K562 (cell line): Measurements from ENCODE around the gene TRIM26. TPM values are rescaled to one million over a fixed set of nuclear protein-coding genes. Genes with fewer than 3 reads are reported as not detected.

Experiments used
- ATAC-seq: fragments of 200-7000 bp; cut with Tn5 transposase; 3 replicates; pipeline ENCODE4 v1.9.1; 2020; ENCODE audit warnings: moderate library complexity
- BruUV-seq: library from RNA; stranded (reverse); fragments of 400-500 nt; replicated peaks from 2 replicates; lab custom pipeline; 2021; lab: Mats Ljungman, UMichigan
- CTCF ChIA-PET: fragments of 300-600 bp; formaldehyde crosslinking; extraction: SDS; loops from one replicate; lab custom pipeline; 2021; ENCODE audit warnings: low intra/inter-chr PET ratio; lab: Yijun Ruan, JAX
- POLR2A ChIA-PET: fragments of 300-600, 350-650 bp; sonication (Branson Sonifier 250); formaldehyde crosslinking; extraction: SDS; loops from one replicate; lab custom pipeline; 2021; ENCODE audit warnings: antibody characterized with exemption, inconsistent platforms; lab: Yijun Ruan, JAX
- DNase-seq, 4 experiments: peaks; one replicate each; pipeline versions ENCODE4 v3.0.0 to v3.0.0-alpha.2; 2011 to 2018; ENCODE audit warnings: low spot score in 3 of 4, mixed read lengths in 3 of 4; ENCODE audit errors: extremely low read depth in 1 of 4
- FAIRE-seq: peaks from 2 replicates; lab custom pipeline; 2011; peaks lifted over from hg19 to GRCh38; lab: Jason Lieb, UNC
- H2AFZ ChIP-seq: 2 replicates; pipeline ENCODE4 v1.6.0; 2011; ENCODE audit warnings: low read depth, low read length, control low read depth, inconsistent platforms
- H3K27ac ChIP-seq: fragments of 200-600 bp; 3 replicates; pipeline ENCODE4 v1.8.0; 2011; ENCODE audit warnings: low read depth, mild to moderate bottlenecking, control low read depth, inconsistent platforms, low read length, moderate library complexity, mixed read lengths; ENCODE audit errors: extremely low read depth
- H3K27me3 ChIP-seq, 2 experiments: fragments of 300-600 bp in 1 of 2; 2 replicates in 1 of 2; 3 replicates in 1 of 2; pipeline versions ENCODE4 v1.6.0 to v1.8.0; 2011; ENCODE audit warnings: inconsistent platforms in 2 of 2, low read length in 2 of 2, mild to moderate bottlenecking in 1 of 2, mixed read lengths in 1 of 2, moderate library complexity in 1 of 2; ENCODE audit not compliant: control insufficient read depth in 2 of 2, insufficient read depth in 2 of 2
- H3K36me3 ChIP-seq: fragments of 300-600 bp; 3 replicates; pipeline ENCODE4 v1.8.0; 2011; ENCODE audit warnings: mild to moderate bottlenecking, low read length, inconsistent platforms; ENCODE audit not compliant: control insufficient read depth, insufficient read depth
- H3K4me1 ChIP-seq, 2 experiments: fragments of 200-600 bp in 1 of 2; replicated peaks in 1 of 2; 2 replicates in 1 of 2; 3 replicates in 1 of 2; pipeline versions ENCODE4 v1.5.1 to v1.8.0; 2011; ENCODE audit warnings: inconsistent platforms in 2 of 2, low read length in 2 of 2, mild to moderate bottlenecking in 1 of 2, mixed read lengths in 1 of 2, moderate library complexity in 1 of 2; ENCODE audit not compliant: control insufficient read depth in 2 of 2, insufficient read depth in 2 of 2
- H3K4me2 ChIP-seq: 2 replicates; pipeline ENCODE4 v1.6.1; 2011; ENCODE audit warnings: low read length, control low read depth, inconsistent platforms, mixed read lengths; ENCODE audit not compliant: insufficient read depth
- H3K4me3 ChIP-seq: fragments of 200-600 bp; sonication (generic), shearing (Covaris generic); 2 replicates; pipeline ENCODE4 v1.5.1; 2016; ENCODE audit warnings: control low read depth, inconsistent platforms
- H3K79me2 ChIP-seq: fragments of 200-600 bp; 3 replicates; pipeline ENCODE4 v1.8.0; 2011; ENCODE audit warnings: low read length, inconsistent platforms; ENCODE audit not compliant: control insufficient read depth, insufficient read depth
- H3K9ac ChIP-seq, 2 experiments: 2 replicates each; pipeline versions ENCODE4 v1.6.0 to v1.6.1; 2011; ENCODE audit warnings: low read depth in 2 of 2, low read length in 2 of 2, control low read depth in 1 of 2, inconsistent platforms in 1 of 2, mild to moderate bottlenecking in 1 of 2, mixed read lengths in 1 of 2; ENCODE audit not compliant: insufficient read depth in 1 of 2
- H3K9me1 ChIP-seq: one replicate; pipeline ENCODE4 v1.6.0; 2011; ENCODE audit warnings: inconsistent platforms, mild to moderate bottlenecking, low read length, moderate library complexity; ENCODE audit not compliant: control insufficient read depth, insufficient read depth
- H3K9me3 ChIP-seq: replicated peaks from 2 replicates; pipeline ENCODE4 v1.5.1; 2011; ENCODE audit warnings: low read depth, low read length, inconsistent platforms; ENCODE audit not compliant: control insufficient read depth, insufficient read depth
- H4K20me1 ChIP-seq: replicated peaks from 2 replicates; pipeline ENCODE4 v1.6.1; 2011; ENCODE audit warnings: low read length, inconsistent platforms, mixed read lengths; ENCODE audit not compliant: control insufficient read depth, insufficient read depth
- KLF10 ChIP-seq: fragments of 250-450 bp; sonication (Bioruptor Pico); IDR thresholded peaks from 2 replicates; pipeline ENCODE4 v1.6.1; 2021; ENCODE audit warnings: matching md5 sums
- MBD2 ChIP-seq: sonication (generic); IDR thresholded peaks from 2 replicates; pipeline ENCODE4 v1.6.1; 2016; ENCODE audit warnings: low read depth, borderline replicate concordance
- RUNX1 ChIP-seq: sonication (generic); IDR thresholded peaks from 2 replicates; pipeline ENCODE4 v1.6.1; 2016; ENCODE audit warnings: antibody characterized with exemption, low read depth
- THAP12 ChIP-seq: fragments of 250-450 bp; sonication (Bioruptor Pico); IDR thresholded peaks from 2 replicates; pipeline ENCODE4 v1.9.0; 2021; ENCODE audit warnings: mild to moderate bottlenecking, inconsistent platforms
- ZBTB40 ChIP-seq, 2 experiments: fragments of 450-650 bp in 1 of 2; sonication (generic) in 1 of 2; formaldehyde crosslinking in 1 of 2; IDR thresholded peaks; 2 replicates each; pipeline versions ENCODE4 v1.7.1 to v1.9.0; 2016 to 2022; ENCODE audit warnings: inconsistent platforms in 1 of 2, mild to moderate bottlenecking in 1 of 2, missing genetic modification reagents in 1 of 2
- ZNF347 ChIP-seq: fragments of 450-650 bp; formaldehyde crosslinking; IDR thresholded peaks from 2 replicates; pipeline ENCODE4 v1.4.0; 2020; ENCODE audit warnings: low read depth, mild to moderate bottlenecking, moderate library complexity
- ZNF444 ChIP-seq: fragments of 250-450 bp; sonication (Bioruptor Pico); IDR thresholded peaks from 2 replicates; pipeline ENCODE4 v1.4.0; 2020; ENCODE audit warnings: mild to moderate bottlenecking, moderate library complexity
- WGBS: fragments of 100-300 bp; shearing (Covaris generic); methylation state at CpG from one replicate; pipeline ENCODE4 v1.1.6; 2016; ENCODE audit warnings: low coverage, mixed read lengths; ENCODE audit not compliant: insufficient coverage; ENCODE audit errors: missing lambda C conversion rate; 5-methylcytosine and 5-hydroxymethylcytosine counted together
- in situ Hi-C: fragments of 300-500 bp; cut with MboI; formaldehyde crosslinking; loops from 4 replicates; pipeline ENCODE4 v1.15.0; 2018; ENCODE audit warnings: inconsistent platforms, mixed read lengths
- intact Hi-C: fragments of 100-400 bp; cut with micrococcal nuclease; formaldehyde crosslinking; loops from 2 replicates; pipeline ENCODE4 v1.14.2; 2022
- polyA plus RNA-seq, 8 experiments: library from polyadenylated mRNA; depleted of rRNA in 4 of 8; stranded (reverse) in 5 of 8; unstranded in 3 of 8; fragments of >200 nt; fragmentation: Nextera tagmentation in 2 of 8; fragmentation: Illumina TruSeq in 1 of 8; extraction: Ambion mirVana in 2 of 8; extraction: Trizol in 1 of 8; gene quantifications; 2 replicates each; pipeline versions ENCODE4 v1.2.1 to v1.2.3, GENCODE V29; 2011 to 2014; ENCODE audit warnings: inconsistent platforms in 1 of 8, missing spikeins in 1 of 8
- total RNA-seq, 7 experiments: library from RNA; depleted of rRNA in 6 of 7; stranded (reverse); fragments of >200 nt in 6 of 7; fragmentation: Illumina TruSeq in 2 of 7; extraction: Trizol in 2 of 7; gene quantifications; 2 replicates each; pipeline versions ENCODE4 v1.2.1 to v1.2.3, GENCODE V29; 2011 to 2021; ENCODE audit warnings: low replicate concordance in 1 of 7
- TF ChIP-seq, protein P1 (sequence below): IDR thresholded peaks from 3 replicates; pipeline ENCODE4 v1.6.1; 2011; ENCODE audit warnings: borderline replicate concordance, mild to moderate bottlenecking, moderate library complexity; ENCODE audit not compliant: insufficient read length; ENCODE audit errors: extremely low read depth

Gene TRIM26
- total and polyA plus RNA-seq, 9 of the 15 experiments (the other 6 are each of a cell fraction or from before 2014, with no cell fraction given), result 0.80 to 5.0 (median 2.8) TPM

DNA sequence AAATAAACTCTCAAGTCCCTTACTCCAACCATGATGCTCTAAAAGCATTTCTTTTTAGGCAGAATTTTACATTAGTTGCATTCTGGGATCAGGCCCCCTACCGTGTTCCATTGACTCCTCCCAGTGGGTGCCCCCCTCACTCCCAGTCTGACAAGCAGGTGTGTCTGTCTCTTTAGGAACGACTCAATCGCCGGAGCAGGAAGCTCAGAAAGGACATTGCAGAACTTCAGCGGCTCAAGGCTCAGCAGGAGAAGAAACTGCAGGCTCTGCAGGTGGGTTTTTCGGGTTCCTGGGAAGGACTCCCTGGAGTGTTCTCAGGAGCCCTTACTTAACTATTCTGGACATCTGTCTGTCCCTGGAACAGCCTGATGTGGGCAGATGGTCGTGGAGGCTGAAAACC is 67.4 kb downstream of the TRIM26 start:
- Histone ChIP-seq H3K79me2 (no peaks in the 10 kb centered on the region), H3K36me3 (no peaks in the 10 kb centered on the region), H4K20me1 (no peaks in the 10 kb centered on the region), H3K4me3 (no peak overlapping the region), H3K27me3 (peaks cover 5 to 30% of the 10 kb centered on the region in 2 experiments), H3K27ac (no peak overlapping the region), H2AFZ (no peak overlapping the region), H3K4me1 (peaks cover 0 to 2% of the 10 kb centered on the region in 2 experiments; a peak in 1 of 5 replicates), H3K4me2 (no peak overlapping the region), H3K9me1 (no peaks in the 10 kb centered on the region), H3K9me3 (no peaks in the 10 kb centered on the region), H3K9ac (no peak overlapping the region)
- ChIA-PET CTCF (no interaction called here), POLR2A (no interaction called here)
- ATAC-seq (no peak), DNase-seq (no peak), FAIRE-seq (no peak)
- 7% methylated on average over 7 of the region's 7 CpGs for WGBS
- in situ Hi-C loops (no loop called here), intact Hi-C loops (no loop called here)
- BruUV-seq, result no TSS peak
- no peak for TF ChIP-seq ZNF444 (CRISPR knock-in tag)
- no peak for TF ChIP-seq ZNF347
- TF ChIP-seq MBD2, result no peak
- TF ChIP-seq THAP12 (CRISPR knock-in tag), result no peak
- no peak for TF ChIP-seq ZBTB40 (IDR thresholded peaks at IDR 0.05)
- no peak for TF ChIP-seq ZBTB40 (CRISPR knock-in tag; IDR thresholded peaks at IDR 0.05)
- TF ChIP-seq KLF10 (CRISPR knock-in tag), result no peak
- TF ChIP-seq, protein P1, sequence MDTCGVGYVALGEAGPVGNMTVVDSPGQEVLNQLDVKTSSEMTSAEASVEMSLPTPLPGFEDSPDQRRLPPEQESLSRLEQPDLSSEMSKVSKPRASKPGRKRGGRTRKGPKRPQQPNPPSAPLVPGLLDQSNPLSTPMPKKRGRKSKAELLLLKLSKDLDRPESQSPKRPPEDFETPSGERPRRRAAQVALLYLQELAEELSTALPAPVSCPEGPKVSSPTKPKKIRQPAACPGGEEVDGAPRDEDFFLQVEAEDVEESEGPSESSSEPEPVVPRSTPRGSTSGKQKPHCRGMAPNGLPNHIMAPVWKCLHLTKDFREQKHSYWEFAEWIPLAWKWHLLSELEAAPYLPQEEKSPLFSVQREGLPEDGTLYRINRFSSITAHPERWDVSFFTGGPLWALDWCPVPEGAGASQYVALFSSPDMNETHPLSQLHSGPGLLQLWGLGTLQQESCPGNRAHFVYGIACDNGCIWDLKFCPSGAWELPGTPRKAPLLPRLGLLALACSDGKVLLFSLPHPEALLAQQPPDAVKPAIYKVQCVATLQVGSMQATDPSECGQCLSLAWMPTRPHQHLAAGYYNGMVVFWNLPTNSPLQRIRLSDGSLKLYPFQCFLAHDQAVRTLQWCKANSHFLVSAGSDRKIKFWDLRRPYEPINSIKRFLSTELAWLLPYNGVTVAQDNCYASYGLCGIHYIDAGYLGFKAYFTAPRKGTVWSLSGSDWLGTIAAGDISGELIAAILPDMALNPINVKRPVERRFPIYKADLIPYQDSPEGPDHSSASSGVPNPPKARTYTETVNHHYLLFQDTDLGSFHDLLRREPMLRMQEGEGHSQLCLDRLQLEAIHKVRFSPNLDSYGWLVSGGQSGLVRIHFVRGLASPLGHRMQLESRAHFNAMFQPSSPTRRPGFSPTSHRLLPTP, result no peak
- TF ChIP-seq RUNX1, result no peak
